ENCODE results near the gene FNDC3B. TPM values are rescaled to one million over a fixed set of nuclear protein-coding genes. Genes with fewer than 3 reads are reported as not detected.

Gene FNDC3B
- total and polyA plus RNA-seq, 2 donors (not counting 1 experiment from before 2014, with no cell fraction given) = 1.2 to 9.2 TPM

- H3K27me3 Mint-ChIP-seq = no peaks in the 10 kb centered on the region
- H3K4me2 ChIP-seq (replicated peaks; ENCODE audit: low read depth, low read length, poor library complexity, severe bottlenecking) = no peak overlapping the region
- H3K4me3 Mint-ChIP-seq = no peak overlapping the region
- ChIA-PET CTCF (no interaction called here), POLR2A (no interaction called here)
- no peaks in the 10 kb centered on the region for H3K27me3 ChIP-seq (replicated peaks in 1 of 4; ENCODE audit: control extremely low read depth in 1 of 4, control insufficient read depth in 3 of 4, insufficient read depth in 4 of 4, low read length in 3 of 4)
- DNase-seq = no peak
- no peak overlapping the region for H3K27ac Mint-ChIP-seq
- no peak for TF ChIP-seq CTCF (IDR thresholded peaks at IDR 0.05)
- TF ChIP-seq EZH2 (IDR thresholded peaks at IDR 0.05; ENCODE audit: borderline replicate concordance, insufficient read depth, low read depth, low read length, poor library complexity, severe bottlenecking) = no peak
- intact Hi-C loops (cut with micrococcal nuclease) = no loop called here
- no peak overlapping the region for H3K27ac ChIP-seq (ENCODE audit: low read length in 2 of 2)
- no peaks in the 10 kb centered on the region for H3K79me2 ChIP-seq (ENCODE audit: control insufficient read depth, insufficient read depth, low read length)
- H3K9me3 Mint-ChIP-seq (ENCODE audit: insufficient read depth) = no peaks in the 10 kb centered on the region
- H4K20me1 ChIP-seq (ENCODE audit: control insufficient read depth, insufficient read depth, low read length, poor library complexity, severe bottlenecking) = no peaks in the 10 kb centered on the region
- H3K4me3 ChIP-seq (ENCODE audit: control extremely low read depth in 1 of 5, extremely low read depth in 1 of 5, insufficient read depth in 1 of 5, low read depth in 2 of 5, low read length in 4 of 5) = no peak overlapping the region
- H2AFZ ChIP-seq (ENCODE audit: insufficient read depth, low read depth, low read length, poor library complexity, severe bottlenecking) = no peak overlapping the region
- no peak overlapping the region for H3K9ac ChIP-seq (ENCODE audit: low read length)
- WGBS (ENCODE audit: insufficient coverage) = no CpG with 5 or more reads among the region's 1 CpG
- H3K4me1 ChIP-seq (ENCODE audit: control insufficient read depth in 2 of 2, insufficient read depth in 2 of 2, low read length in 2 of 2) = no peaks in the 10 kb centered on the region
- H3K36me3 ChIP-seq (replicated peaks in 1 of 2; ENCODE audit: control extremely low read depth in 1 of 2, control insufficient read depth in 1 of 2, extremely low read depth in 1 of 2, insufficient read depth in 2 of 2, low read length in 1 of 2) = no peaks in the 10 kb centered on the region
- ATAC-seq (ENCODE audit: low read depth) = no peak
- H3K9me3 ChIP-seq (ENCODE audit: control extremely low read depth in 1 of 3, control insufficient read depth in 2 of 3, insufficient read depth in 1 of 3, low read length in 2 of 3) = no peaks in the 10 kb centered on the region
- H3K4me1 Mint-ChIP-seq = no peaks in the 10 kb centered on the region
Observed at GRCh38 chr3:172262991-172263608, 223.7 kb downstream of the FNDC3B start.

GRCh38 chr3:172263781-172264486 is 224.6 kb downstream of the FNDC3B start:
- Histone ChIP-seq H3K4me2 (replicated peaks; ENCODE audit: low read depth, low read length, poor library complexity, severe bottlenecking) (no peak overlapping the region), H4K20me1 (ENCODE audit: control insufficient read depth, insufficient read depth, low read length, poor library complexity, severe bottlenecking) (no peaks in the 10 kb centered on the region), H3K9me3 (ENCODE audit: control extremely low read depth in 1 of 3, control insufficient read depth in 2 of 3, insufficient read depth in 1 of 3, low read length in 2 of 3) (no peaks in the 10 kb centered on the region), H3K9ac (ENCODE audit: low read length) (no peak overlapping the region), H3K27me3 (replicated peaks in 1 of 4; ENCODE audit: control extremely low read depth in 1 of 4, control insufficient read depth in 3 of 4, insufficient read depth in 4 of 4, low read length in 3 of 4) (no peaks in the 10 kb centered on the region), H2AFZ (ENCODE audit: insufficient read depth, low read depth, low read length, poor library complexity, severe bottlenecking) (no peak overlapping the region), H3K36me3 (replicated peaks in 1 of 2; ENCODE audit: control extremely low read depth in 1 of 2, control insufficient read depth in 1 of 2, extremely low read depth in 1 of 2, insufficient read depth in 2 of 2, low read length in 1 of 2) (no peaks in the 10 kb centered on the region), H3K27ac (ENCODE audit: low read length in 2 of 2) (no peak overlapping the region), H3K4me3 (ENCODE audit: control extremely low read depth in 1 of 5, extremely low read depth in 1 of 5, insufficient read depth in 1 of 5, low read depth in 2 of 5, low read length in 4 of 5) (no peak overlapping the region), H3K4me1 (ENCODE audit: control insufficient read depth in 2 of 2, insufficient read depth in 2 of 2, low read length in 2 of 2) (no peaks in the 10 kb centered on the region), H3K79me2 (ENCODE audit: control insufficient read depth, insufficient read depth, low read length) (no peaks in the 10 kb centered on the region)
- no peak overlapping the region for H3K4me3 Mint-ChIP-seq
- POLR2A ChIA-PET = no interaction called here
- TF ChIP-seq EZH2 (IDR thresholded peaks at IDR 0.05; ENCODE audit: borderline replicate concordance, insufficient read depth, low read depth, low read length, poor library complexity, severe bottlenecking) = no peak
- TF ChIP-seq CTCF (IDR thresholded peaks at IDR 0.05) = no peak
- CTCF ChIA-PET = no interaction called here
- no peaks in the 10 kb centered on the region for H3K4me1 Mint-ChIP-seq
- no peak for ATAC-seq (ENCODE audit: low read depth)
- intact Hi-C loops (cut with micrococcal nuclease) = no loop called here
- 100% methylated on average over 3 of the region's 7 CpGs for WGBS (ENCODE audit: insufficient coverage)
- H3K27ac Mint-ChIP-seq = no peak overlapping the region
- H3K9me3 Mint-ChIP-seq (ENCODE audit: insufficient read depth) = no peaks in the 10 kb centered on the region
- no peaks in the 10 kb centered on the region for H3K27me3 Mint-ChIP-seq
- DNase-seq = no peak

All from B cell (primary cell).